Mucosa of descending colon (tissue), 3 donors: ENCODE measurements around the gene CDK14. TPM values are rescaled to one million over a fixed set of nuclear protein-coding genes. Genes with fewer than 3 reads are reported as not detected.

Experiments used
- ATAC-seq: fragments of 200-7000 bp; cut with Tn5 transposase; one replicate; pipeline ENCODE4 v1.9.1; 2020; ENCODE audit warnings: mild to moderate bottlenecking, moderate library complexity
- DNase-seq, 3 donors: peaks; one replicate each; pipeline ENCODE4 v3.0.0-alpha.2; 2020
- H3K36me3 ChIP-seq: fragments of 200-600 bp; one replicate; pipeline ENCODE4 v1.8.0; 2021; ENCODE audit warnings: low read depth, mild to moderate bottlenecking
- H3K4me1 ChIP-seq: fragments of 200-600 bp; one replicate; pipeline ENCODE4 v1.8.0; 2021; ENCODE audit warnings: low read depth, mild to moderate bottlenecking
- H3K4me3 ChIP-seq: fragments of 200-600 bp; one replicate; pipeline ENCODE4 v1.8.0; 2021; ENCODE audit warnings: mild to moderate bottlenecking
- H3K9me3 ChIP-seq: fragments of 200-600 bp; one replicate; pipeline ENCODE4 v1.8.0; 2021; ENCODE audit warnings: mild to moderate bottlenecking
- CTCF ChIP-seq: fragments of 200-600 bp; IDR thresholded peaks from one replicate; pipeline ENCODE4 v1.8.0; 2022; ENCODE audit warnings: antibody characterized with exemption, mild to moderate bottlenecking
- intact Hi-C, 2 donors: fragments of 100-400 bp; cut with DNase I in 1 of 2; cut with micrococcal nuclease in 1 of 2; formaldehyde crosslinking; loops; one replicate each; pipeline versions ENCODE4 v1.11.0 to v1.11.1; 2022; cut with DNase I, micrococcal nuclease
- total RNA-seq, 3 donors: library from RNA; stranded (reverse); fragmentation: NEBNext Ultra II Directional in 2 of 3; extraction: Animal tissue kit (Norgen Biotek cat#: 25700) in 2 of 3; gene quantifications; one replicate each; pipeline versions ENCODE4 v1.2.1 to v1.2.4, GENCODE V29; 2021 to 2023
- donor health status: DM: no; HTN: no; CAD: no; lungs with moderate emphysema.
- donor health status: DM: no; HTN: no; CAD: no.
- donor health status: DM: no; HTN: yes; CAD: no.

CDK14 gene
- total RNA-seq, 3 donors from 2014 or later: 5.4 to 24.4 (median 5.6) TPM

- H3K4me1 ChIP-seq: no peaks in the 10 kb centered on the region
- no peaks in the 10 kb centered on the region for H3K9me3 ChIP-seq
- ATAC-seq (no peak), DNase-seq (no peak)
- H3K36me3 ChIP-seq: no peaks in the 10 kb centered on the region
- no peak overlapping the region for H3K4me3 ChIP-seq
- intact Hi-C loops: no loop called here
- no peak for TF ChIP-seq CTCF
Measured at GRCh38 chr7:90564455-90564854, 31.7 kb upstream of the CDK14 start.

GRCh38 chr7:90568213-90568612 is 27.9 kb upstream of the CDK14 start:
- Histone ChIP-seq H3K9me3 (no peaks in the 10 kb centered on the region), H3K4me1 (no peaks in the 10 kb centered on the region), H3K36me3 (no peaks in the 10 kb centered on the region), H3K4me3 (no peak overlapping the region)
- intact Hi-C loops: no loop called here
- DNase-seq (no peak), ATAC-seq (no peak)
- TF ChIP-seq CTCF: no peak

GRCh38 chr7:90569368-90569767 is 26.8 kb upstream of the CDK14 start:
- intact Hi-C loops: no loop called here
- TF ChIP-seq CTCF: no peak

GRCh38 chr7:90570373-90570959 is 25.7 kb upstream of the CDK14 start:
- intact Hi-C loops: no loop called here
- TF ChIP-seq CTCF: no peak
- Histone ChIP-seq H3K4me1 (no peaks in the 10 kb centered on the region), H3K4me3 (no peak overlapping the region), H3K36me3 (no peaks in the 10 kb centered on the region), H3K9me3 (no peaks in the 10 kb centered on the region)
- no peak for ATAC-seq
- DNase-seq: no peak

More at GRCh38 chr7:90569368-90569767, 26.8 kb upstream of the CDK14 start:
- Histone ChIP-seq H3K36me3 (no peaks in the 10 kb centered on the region), H3K4me1 (no peaks in the 10 kb centered on the region), H3K4me3 (no peak overlapping the region), H3K9me3 (no peaks in the 10 kb centered on the region)
- ATAC-seq (no peak), DNase-seq (no peak)

- H3K4me1 ChIP-seq: no peaks in the 10 kb centered on the region
- H3K9me3 ChIP-seq: no peaks in the 10 kb centered on the region
- H3K36me3 ChIP-seq: no peaks in the 10 kb centered on the region
- no peak for ATAC-seq
- intact Hi-C loops: no loop called here
- no peak overlapping the region for H3K4me3 ChIP-seq
- no peak for DNase-seq
- TF ChIP-seq CTCF: no peak
Measured at GRCh38 chr7:90574146-90574819, 21.8 kb upstream of the CDK14 start.
